Right atrium auricular region (tissue), 2 donors: ENCODE results near the gene DNAJC6. TPM values are rescaled to one million over a fixed set of nuclear protein-coding genes. Genes with fewer than 3 reads are reported as not detected.

Experiments
- DNase-seq: peaks from one replicate; pipeline ENCODE4 v3.0.0-alpha.2; 2019; ENCODE audit warnings: low spot score
- H3K27ac ChIP-seq, 2 donors: fragments of 200-600 bp; sonication (generic); 1 replicate in 1 of 2; 2 replicates in 1 of 2; pipeline ENCODE4 v1.5.1; 2016 to 2019
- H3K27me3 ChIP-seq, 2 donors: fragments of 200-600 bp; sonication (generic); one replicate each; pipeline versions ENCODE4 v1.5.1 to v1.6.0; 2017 to 2019
- H3K36me3 ChIP-seq: fragments of 200-600 bp; sonication (generic); one replicate; pipeline ENCODE4 v1.5.1; 2016
- H3K4me1 ChIP-seq, 2 donors: fragments of 200-600 bp; sonication (generic); one replicate each; pipeline versions ENCODE4 v1.5.1 to v1.6.0; 2017 to 2019
- H3K4me3 ChIP-seq, 2 donors: fragments of 200-600 bp; sonication (generic); 1 replicate in 1 of 2; 2 replicates in 1 of 2; pipeline ENCODE4 v1.5.1; 2017 to 2019; ENCODE audit warnings: mild to moderate bottlenecking in 1 of 2, moderate library complexity in 1 of 2
- H3K9me3 ChIP-seq, 2 donors: fragments of 200-600 bp; sonication (generic); one replicate each; pipeline ENCODE4 v1.5.1; 2019
- CTCF ChIP-seq, 2 donors: fragments of 200-600 bp; sonication (generic); IDR thresholded peaks; one replicate each; pipeline ENCODE4 v1.5.1; 2019; ENCODE audit warnings: antibody characterized with exemption in 2 of 2
- total RNA-seq, 2 donors: library from RNA; depleted of rRNA; stranded (reverse); fragments of >200 nt; gene quantifications; one replicate each; pipeline ENCODE4 v1.1.0, GENCODE V29; 2016

Gene DNAJC6
- total RNA-seq, 2 donors from 2014 or later, result 17.3 to 24.6 TPM

DNA sequence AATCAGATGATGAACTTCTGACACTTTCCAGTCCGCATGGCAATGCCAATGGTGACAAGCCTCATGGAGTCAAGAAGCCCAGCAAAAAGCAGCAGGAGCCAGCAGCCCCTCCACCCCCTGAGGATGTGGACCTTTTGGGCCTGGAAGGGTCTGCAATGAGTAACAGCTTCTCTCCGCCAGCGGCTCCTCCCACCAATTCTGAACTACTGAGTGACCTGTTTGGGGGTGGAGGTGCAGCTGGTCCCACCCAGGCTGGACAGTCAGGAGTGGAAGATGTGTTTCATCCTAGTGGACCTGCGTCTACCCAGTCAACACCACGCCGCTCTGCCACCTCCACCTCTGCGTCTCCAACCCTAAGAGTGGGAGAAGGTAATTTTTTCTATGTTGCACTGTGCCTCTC is 83.2 kb downstream of the DNAJC6 start:
- Histone ChIP-seq H3K4me1 (no peaks in the 10 kb centered on the region), H3K27me3 (no peaks in the 10 kb centered on the region), H3K36me3 (peaks cover 31% of the 10 kb centered on the region), H3K27ac (no peak overlapping the region), H3K4me3 (no peak overlapping the region), H3K9me3 (no peaks in the 10 kb centered on the region)
- no peak for TF ChIP-seq CTCF (IDR thresholded peaks at IDR 0.05)
- DNase-seq, result no peak

DNA sequence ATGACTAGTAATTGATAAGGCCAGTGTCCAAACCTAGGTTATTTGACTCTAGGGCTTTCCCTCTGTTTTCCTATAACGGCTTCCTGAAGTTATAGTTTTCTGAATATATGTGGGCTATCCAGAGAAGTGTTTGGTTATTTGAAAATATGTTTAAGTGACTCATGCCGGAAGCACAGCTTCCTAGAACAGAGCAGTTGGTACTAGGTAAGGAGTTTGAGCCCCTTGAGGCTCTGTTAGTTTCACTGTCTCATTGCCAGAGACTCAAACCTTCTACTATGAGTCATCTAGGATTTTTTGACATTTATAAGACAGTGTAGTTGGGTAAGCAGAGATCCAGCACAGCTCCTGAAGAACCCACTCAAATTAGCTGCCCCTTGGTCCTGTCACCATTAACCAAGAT is 84.0 kb downstream of the DNAJC6 start:
- Histone ChIP-seq H3K27me3 (no peaks in the 10 kb centered on the region), H3K4me3 (no peak overlapping the region), H3K4me1 (no peaks in the 10 kb centered on the region), H3K27ac (no peak overlapping the region), H3K9me3 (no peaks in the 10 kb centered on the region), H3K36me3 (peaks cover 29% of the 10 kb centered on the region)
- DNase-seq, result no peak
- TF ChIP-seq CTCF (IDR thresholded peaks at IDR 0.05), result no peak

DNA sequence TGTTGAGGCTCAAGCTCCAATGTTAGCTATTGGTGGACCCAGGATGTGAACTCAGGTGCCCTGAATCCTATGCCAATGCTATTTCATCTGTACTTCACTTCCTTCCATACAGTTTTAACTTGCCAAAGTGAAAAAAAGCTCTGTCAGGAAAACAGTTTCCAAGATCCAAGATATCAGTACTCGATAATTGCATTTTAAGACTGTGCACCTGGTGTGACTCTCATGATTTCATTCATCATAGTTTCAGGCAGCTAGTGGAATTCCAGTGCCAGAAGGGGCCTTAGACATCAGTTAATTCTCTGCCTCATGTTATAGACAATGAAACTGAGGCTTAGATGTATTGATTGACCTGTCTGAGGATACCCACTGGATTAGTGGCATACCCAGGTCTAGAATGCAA is 84.6 kb downstream of the DNAJC6 start:
- Histone ChIP-seq H3K4me3 (no peak overlapping the region), H3K27me3 (no peaks in the 10 kb centered on the region), H3K36me3 (peaks cover 26% of the 10 kb centered on the region), H3K4me1 (no peaks in the 10 kb centered on the region), H3K9me3 (no peaks in the 10 kb centered on the region), H3K27ac (no peak overlapping the region)
- no peak for TF ChIP-seq CTCF (IDR thresholded peaks at IDR 0.05)
- no peak for DNase-seq

- DNase-seq, result no peak
- Histone ChIP-seq H3K4me1 (no peaks in the 10 kb centered on the region), H3K4me3 (no peak overlapping the region), H3K27ac (no peak overlapping the region), H3K9me3 (no peaks in the 10 kb centered on the region), H3K27me3 (no peaks in the 10 kb centered on the region), H3K36me3 (peaks cover 15% of the 10 kb centered on the region)
- TF ChIP-seq CTCF (IDR thresholded peaks at IDR 0.05), result no peak
Measured at GRCh38 chr1:65395887-65396612, 86.7 kb downstream of the DNAJC6 start.

GRCh38 chr1:65398083-65398482 is 88.7 kb downstream of the DNAJC6 start:
- no peak for DNase-seq
- Histone ChIP-seq H3K27me3 (no peaks in the 10 kb centered on the region), H3K9me3 (no peaks in the 10 kb centered on the region), H3K4me1 (no peaks in the 10 kb centered on the region), H3K36me3 (peaks cover 8% of the 10 kb centered on the region), H3K27ac (no peak overlapping the region), H3K4me3 (no peak overlapping the region)
- no peak for TF ChIP-seq CTCF (IDR thresholded peaks at IDR 0.05)

DNA sequence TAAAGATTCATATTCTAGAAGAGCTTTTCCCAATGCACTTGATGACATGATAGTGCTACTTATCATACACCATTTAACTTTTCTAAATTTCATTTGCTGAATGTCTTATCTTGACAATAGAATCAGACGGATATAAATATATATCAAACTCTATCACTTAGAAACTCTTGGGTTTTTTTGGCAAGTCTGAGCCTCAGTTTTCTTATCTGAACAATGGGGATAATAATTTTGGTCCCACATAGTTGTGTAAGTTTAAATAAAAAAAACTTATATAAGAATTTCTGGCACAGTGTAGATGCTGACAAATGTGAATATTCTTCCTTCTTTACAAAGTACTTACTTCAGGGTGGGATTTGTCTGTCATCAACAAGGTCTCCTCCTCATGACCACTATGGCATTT is 89.7 kb downstream of the DNAJC6 start:
- Histone ChIP-seq H3K4me1 (no peaks in the 10 kb centered on the region), H3K27ac (no peak overlapping the region), H3K27me3 (no peaks in the 10 kb centered on the region), H3K4me3 (no peak overlapping the region), H3K9me3 (no peaks in the 10 kb centered on the region), H3K36me3 (peaks cover 7% of the 10 kb centered on the region)
- no peak for DNase-seq
- TF ChIP-seq CTCF (IDR thresholded peaks at IDR 0.05), result no peak
